NCI-H345 (cell line): ENCODE measurements around the gene KCNK5.

Experiments used
- DNase-seq: peaks from one replicate; lab custom pipeline; 2025; lab: John Stamatoyannopoulos, UW

The KCNK5 gene

DNA sequence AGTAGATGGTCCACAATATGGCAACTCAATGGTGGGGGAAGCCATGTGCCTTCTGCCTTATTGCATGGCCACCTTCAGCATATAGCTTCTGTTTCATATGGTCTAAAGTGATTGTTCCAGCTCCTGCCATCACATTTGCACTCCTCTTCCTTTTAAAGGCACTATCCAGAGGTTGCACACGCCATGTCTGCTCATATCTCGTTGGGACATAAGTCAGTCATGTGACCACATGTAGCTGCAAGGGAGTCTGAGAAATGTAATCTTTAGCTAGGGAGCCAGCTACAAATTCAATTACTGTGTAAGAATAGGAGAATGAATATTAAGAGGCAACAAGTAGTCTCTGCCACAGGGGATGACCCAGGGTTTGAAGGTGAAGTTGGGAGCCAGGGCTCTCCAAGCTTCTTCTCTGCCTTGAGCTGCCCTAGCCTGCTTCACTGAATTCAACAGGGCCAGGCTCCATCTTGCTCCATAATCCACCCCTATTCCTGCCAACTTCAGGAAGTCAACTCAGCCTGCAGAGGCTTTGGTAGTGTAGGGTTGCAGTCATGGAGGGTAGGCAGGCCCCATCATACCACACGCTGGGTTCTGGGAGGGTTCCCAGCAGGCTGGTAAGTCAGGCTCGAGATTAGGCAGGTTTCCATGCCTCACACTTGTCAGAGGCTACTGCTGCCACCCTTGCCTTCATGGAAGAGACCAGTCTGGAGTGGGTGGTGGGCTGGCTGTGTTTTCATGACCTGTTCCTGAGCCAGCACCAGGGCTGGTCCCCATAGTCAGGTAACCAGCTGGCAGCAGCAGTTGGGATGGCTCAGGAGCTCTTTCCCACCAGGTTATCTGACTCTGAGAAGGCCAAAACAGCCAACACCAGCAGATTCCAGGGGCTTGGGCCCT is 57.5 kb downstream of the KCNK5 start:
- no peak for DNase-seq

DNA sequence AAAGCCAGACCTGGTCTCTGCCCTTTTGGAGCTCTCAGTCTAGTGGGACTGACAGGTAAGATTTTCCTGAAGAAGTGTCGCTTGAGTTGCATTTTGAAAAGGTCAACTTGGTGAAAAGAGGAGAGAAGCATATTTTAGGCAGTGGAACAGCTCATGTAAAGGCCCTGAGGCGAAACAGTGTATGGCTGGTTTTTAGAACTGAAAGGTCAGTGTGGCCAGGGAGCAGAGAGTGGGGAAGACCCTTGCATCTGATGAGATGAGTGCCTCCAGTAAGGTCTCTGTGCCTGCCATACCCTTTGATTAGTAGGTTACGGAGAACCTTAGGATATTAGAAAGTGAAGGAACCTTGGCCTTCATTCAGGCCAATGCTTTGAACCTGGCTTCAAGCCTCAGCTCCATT is 58.4 kb downstream of the KCNK5 start:
- no peak for DNase-seq

DNA sequence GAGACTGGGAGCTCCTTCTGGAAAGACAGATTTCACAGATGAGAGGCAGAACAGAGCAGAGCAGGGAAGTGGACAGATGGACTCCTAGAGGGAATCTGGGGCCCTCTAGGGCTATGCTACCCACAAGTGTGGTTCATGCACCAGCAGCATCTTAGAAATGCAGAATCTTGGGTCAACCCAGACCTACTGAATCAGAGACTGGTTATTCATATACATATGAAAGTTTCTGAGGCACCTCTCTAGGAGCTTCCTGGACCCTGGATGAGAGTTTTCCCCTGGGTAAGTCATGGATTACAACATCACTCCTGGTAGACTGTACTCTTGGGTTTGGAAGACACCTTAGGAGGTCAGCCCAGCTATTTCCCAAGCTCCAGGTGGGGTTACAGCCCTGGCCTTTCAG is 58.9 kb downstream of the KCNK5 start:
- no peak for DNase-seq

DNA sequence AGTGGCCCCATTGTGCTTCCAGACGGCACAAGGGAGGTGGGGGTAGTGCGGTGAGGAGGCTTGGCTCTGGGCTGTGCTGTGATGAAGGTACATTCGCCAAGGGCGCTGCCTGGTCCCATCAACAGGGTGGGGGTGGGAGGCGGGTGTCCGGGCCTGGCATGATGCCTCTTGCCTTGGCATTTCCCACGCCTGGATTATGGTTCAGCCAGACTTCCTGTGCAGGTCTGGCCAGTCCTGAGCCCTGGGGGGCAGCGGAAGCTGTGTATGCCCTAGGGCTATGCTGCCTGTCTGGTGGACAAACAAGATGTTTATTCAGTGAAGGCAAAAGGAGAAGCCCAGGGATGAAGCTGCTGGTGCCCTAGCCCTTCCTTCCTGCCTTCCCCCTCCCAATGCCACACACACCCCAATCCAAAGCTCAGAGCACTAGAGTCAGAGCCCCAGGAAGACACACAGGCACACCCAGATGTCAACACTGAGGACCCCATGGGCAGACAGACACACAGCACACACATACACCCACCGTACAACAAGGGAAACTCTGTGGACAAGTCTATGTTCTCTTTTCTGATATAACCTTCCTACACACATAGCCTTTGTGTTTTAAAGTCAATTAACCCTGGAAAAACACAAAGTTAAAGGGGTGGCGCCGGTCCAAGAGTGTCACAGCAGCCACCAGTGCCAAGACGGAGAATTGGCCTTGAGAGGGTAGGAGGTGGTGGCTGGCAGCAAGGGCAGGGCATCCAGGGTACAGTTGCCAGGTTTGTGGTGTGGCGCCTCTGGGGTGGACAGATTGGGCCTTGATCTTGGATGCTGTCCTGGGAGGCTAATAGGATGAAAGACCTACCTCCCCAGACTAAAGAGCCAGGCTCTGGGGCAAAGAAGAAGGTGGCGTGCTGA is 59.6 kb downstream of the KCNK5 start:
- no peak for DNase-seq

DNA sequence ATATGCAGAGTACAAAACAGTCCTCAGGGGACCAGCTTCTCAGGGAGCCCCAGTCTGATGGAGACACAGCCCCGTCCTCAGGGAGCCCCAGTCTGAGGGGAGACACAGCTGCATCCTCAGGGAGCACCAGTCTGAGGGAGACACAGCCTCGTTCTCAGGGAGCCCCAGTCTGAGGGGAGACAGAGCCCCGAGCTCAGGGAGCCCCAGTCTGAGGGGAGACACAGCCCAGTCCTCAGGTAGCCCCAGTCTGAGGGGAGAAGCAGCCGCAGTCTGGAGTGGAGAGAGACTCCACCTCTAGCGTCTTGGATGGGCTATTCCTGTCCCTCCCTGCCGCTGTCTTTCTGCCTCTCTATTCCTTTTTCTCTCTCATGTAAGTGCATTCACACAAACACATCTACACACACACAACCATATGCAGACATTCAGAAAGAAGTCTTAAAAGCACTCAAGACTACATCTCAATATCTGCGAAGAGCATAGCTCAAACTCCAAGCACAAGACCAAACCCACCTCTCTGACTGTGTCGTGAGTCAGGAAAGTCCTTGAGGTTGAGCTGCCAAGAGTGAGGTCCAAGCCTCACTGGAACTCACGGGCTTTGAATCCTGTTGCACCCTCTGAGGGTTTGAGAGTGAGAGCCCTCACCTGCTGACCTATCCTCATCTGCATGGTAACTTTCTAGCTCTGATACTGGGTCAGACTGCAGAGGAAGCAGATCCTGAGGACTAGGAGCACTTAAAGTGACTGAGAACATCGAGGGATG is 61.2 kb downstream of the KCNK5 start:
- no peak for DNase-seq

DNA sequence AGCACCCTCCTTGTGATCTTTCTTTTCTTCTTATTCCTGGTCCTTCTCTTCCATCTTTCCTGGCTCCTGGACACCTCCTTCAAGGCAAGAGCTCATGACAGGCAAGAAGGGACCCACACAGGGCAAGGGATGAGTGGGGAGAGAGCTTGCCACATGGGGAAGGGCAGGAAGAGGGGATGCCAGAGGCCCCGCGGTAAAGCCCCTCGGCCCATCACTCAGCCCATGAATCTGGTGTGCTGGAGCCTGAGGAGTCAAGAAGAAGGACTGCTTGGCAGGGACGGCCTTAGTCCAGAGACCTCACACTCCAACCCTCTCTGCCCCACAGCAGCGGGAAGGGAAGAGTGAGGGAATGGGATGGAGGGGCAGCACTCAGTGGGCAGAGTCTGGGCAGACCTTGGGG is 62.0 kb downstream of the KCNK5 start:
- DNase-seq: no peak

DNA sequence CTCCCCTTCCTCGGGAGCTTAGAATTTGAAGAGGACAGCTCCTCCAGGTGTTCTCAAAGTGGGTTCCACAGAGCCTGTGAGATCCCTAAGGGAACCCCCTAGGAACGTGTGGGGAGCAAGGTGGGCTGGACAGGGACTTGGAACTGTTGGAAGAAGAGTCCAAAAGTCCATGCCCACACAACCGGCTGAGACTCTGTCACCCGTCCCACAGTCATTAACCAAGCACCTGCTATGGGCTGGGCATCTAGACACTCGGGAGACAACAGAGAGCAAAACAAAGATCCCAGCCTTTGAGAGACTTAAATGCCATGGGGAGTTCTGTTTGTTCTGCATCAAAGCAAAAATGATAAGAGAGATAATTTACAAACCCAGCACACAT is 62.4 kb downstream of the KCNK5 start:
- DNase-seq: peak; percentile 36

DNA sequence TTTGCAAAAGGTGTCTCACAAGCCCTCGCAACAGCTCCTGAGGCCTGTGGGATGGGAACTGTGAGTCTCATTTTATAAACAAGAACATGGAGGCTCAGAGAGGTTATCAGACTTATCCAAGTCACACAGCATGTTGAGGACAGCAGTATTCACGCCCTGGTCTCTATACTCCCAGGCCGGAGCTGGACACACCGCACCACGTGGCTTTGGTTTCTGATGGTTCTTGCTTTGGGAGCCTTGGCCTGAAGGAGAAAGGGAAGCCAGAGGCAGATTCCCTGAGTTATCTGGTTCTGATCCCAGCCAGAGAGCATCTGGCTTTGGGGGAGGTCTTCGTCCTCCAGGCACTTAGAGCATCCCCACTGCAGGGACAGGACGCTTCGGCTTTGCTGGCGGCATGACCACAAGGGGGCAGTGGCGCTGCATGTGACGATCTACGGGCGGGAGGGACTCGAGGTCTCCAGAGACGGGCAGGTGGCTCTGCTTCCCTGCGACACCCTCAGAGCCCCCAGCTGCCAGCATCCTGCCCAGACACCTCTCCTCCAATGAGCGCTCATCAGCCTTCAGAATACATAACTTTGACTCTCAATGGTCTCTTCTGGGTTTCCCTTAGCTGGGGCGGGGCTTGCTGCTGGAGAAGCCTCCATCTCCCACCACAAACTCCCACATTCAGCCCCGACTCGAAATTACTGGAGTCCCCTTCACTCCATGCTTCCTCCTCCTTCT is 62.9 kb downstream of the KCNK5 start:
- DNase-seq: peak; percentile 89

DNA sequence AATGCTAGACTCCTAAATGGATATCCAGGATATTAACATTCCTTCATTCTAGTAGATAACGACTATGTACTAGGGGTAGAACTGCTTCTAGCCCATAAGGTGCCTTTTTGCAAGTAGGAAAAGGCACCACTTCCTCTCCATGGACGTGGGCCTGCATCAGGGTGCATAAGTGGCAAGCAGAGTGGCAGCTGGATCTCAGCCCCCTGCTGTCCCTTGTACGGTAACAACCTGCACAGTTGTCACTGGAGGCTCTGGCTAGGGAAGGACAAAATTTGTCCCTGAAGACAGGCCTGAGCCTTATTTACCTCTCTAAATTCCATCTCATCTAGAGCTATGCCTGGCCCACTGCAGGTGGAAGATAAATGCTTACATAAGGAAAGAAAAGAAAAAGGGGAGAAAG is 71.8 kb downstream of the KCNK5 start:
- peak; percentile 17 for DNase-seq

DNA sequence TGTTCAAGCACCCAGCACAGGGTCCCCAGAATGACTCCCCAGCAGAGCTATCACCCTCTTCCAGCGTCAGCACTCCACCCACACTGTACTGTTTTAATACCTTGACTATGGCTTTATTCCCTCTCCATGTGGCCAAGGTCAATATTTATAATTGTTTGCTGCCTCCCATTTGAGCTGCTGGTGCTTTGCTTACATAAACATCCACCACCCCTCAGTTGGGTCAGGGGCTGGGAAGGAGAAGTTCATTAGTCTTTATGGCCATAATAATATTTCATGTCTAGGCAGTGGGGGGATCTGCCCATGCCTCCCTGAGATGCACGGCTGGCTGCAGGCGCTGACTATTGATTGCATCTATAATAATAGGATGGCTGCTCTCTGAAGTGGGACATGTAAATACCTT is 72.5 kb downstream of the KCNK5 start:
- DNase-seq: peak; percentile 57

DNA sequence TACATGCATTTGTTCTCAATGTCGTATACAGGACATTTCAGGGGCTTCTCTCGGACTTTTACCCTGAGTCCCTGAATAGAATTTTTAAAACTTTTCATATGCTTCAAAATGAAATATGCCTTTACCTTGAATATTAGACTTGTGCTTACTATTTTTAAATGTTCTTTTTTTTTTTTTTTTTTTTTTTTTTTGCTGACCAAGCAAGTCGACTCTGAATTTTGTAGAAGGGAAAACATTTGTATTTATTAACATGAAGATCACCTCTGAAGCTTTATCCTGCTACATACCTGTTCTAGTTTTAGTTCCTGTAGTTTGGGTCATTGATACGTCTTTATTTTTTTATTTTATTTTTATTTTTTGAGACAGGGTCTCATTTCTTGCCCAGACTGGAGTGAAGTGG is 74.6 kb downstream of the KCNK5 start:
- DNase-seq: no peak

DNA sequence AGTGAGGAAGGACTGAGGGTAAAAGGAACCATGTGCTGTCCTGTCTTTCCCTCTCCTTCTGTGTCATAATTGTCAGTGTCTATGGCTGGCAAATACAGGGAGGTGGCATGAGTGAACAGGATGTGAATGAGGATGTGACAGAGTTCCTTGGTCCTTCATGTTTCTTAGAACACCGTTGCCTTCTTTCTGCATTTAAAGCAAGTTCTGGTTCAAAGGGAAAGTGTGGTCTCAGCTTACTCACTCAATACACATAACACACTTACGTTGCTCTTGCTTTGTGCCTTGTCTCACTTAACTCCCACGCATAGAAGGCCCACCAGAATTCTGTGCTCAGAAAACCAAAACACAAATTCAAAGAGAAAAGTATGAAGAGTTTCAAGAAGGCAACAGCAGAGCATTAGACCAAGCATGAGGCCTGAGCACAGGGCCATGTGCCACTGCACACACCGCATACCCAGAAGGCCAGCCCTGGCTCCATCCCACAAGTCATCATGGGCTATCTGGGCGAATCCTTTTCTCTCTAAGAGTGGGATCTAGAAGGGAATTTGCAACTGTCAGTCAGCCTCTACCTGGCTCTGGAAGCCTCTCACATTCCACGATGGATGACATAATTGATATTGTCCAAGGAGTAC is 75.4 kb downstream of the KCNK5 start:
- no peak for DNase-seq

DNA sequence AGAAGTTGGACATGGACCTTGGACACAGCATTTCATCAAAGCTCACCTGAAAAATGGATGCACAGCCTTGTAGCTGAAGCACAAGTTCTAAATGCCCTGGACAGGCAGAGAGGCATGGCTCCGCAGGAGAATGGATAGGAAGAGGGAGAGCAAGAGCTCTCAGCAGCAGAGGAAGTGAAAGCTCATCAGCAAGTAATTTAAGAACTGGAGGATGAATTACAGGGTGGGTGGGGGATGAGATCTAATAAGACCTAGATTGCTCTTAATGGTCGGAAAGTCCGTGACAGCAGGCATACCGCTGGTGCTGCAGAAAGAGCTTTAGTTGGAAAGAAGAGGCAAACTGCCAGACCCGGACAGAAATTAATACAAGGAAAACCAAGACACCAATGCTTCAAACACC is 77.0 kb downstream of the KCNK5 start:
- no peak for DNase-seq

DNA sequence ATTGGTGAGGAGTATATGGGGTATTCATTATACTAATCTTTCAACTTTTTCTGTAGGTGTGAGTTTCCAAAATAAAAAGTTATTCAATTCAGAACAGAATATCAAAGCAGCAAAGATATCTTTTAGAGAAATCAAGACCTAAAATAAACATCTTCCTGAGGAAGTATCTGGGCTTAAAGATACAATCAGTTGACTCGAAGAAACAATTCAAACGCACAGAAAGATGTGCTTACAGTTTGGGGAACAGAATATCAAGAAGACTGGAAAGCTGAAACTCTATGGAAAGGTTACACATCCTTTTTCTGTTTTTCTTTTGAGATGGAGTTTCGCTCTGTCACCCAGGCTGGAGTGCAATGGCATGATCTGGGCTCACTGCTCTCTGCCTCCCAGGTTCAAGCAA is 78.1 kb downstream of the KCNK5 start:
- DNase-seq: no peak

DNA sequence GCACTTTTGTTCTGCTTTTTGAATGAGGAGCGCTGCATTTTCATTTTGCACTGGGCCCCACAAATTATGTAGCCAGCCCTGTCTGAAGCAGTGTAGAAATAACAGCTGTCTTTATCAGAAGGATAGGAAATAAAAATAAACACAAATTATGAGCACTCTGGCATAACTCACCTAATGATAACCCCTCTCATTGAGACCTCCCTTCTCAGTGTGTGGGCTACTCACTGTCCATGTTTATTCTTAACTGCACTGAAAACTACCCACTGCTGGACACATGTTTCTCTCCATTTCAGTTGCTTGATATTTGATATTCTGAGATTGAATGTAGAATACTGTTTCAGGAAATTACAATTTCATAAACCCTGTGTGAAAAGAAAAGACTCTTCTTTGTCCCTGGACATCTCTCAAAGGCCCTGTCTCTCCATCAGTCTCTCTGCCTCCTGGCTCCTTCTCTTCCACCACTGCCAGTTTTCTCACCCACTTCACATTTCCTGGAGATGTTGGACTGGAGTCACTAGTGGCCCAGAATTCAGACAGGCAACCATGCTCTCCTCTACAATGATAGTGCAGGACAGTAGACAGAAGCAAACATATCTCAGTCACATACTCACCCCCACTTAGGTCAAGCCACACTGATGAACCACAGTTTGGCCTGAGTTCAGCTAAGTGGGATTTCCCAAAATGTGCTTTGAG is 84.6 kb downstream of the KCNK5 start:
- no peak for DNase-seq

DNA sequence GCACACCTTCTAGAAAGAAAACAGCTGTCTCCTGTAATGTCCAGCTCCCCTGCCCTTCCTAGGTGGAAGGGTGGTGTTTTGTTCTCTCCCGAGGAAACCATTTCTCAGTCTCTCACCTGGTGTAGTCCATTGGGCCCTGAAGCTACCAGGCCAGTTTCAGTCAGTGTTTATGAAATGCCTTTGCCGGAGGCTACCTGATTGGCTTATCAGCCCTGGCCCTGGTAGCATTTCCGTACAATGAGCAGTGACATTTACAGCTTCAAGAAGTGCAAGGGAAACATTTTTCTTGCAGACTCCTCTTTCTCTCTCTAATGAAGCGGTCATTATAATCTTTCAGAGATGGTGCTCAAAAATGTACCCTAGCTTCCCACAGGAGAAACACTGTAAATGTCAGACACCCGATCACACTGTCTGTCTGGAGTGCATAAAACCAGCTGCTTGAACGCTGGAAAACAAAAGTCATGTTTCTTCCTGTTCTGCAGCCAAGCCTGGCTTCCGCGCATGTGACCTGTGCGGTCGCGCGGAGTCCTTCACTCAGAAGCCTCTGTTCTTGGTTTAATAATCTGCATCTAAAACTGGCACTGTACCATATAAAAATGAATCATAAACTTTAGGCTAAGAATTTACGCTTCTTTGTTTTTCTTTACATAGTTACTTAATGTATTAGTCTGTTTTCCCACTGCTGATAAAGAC is 85.9 kb downstream of the KCNK5 start:
- no peak for DNase-seq

DNA sequence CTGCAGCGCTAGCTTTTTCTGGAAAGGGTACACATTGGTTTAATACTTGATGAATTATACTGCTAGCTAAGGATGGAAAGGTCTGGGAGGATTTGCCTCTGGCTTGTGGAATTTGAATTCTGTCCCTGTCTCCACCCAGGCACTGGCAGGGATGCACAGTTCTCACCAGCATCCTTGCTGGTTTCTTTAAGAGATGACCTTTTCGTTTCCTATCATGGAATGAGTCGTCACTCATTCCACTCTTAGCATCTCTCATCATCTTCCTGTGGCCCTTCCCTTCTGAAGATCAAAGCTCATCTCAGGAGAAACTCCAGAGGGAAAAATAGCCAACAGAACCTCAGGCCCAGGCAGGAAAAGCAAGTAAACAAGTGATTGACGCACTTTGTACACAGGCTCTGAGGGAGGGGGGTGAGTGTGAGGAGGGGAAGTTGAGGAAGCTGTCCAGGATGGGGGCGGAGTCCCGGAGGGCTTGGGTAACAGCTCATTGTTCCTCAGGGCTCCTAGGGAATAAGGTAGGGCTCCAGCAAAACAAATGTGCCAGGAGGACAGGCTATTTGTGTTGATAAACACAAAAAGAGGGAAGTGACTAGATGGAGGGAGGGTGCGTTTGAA is 88.6 kb downstream of the KCNK5 start:
- no peak for DNase-seq
